ENCODE data around the gene FAM216A.

DNA sequence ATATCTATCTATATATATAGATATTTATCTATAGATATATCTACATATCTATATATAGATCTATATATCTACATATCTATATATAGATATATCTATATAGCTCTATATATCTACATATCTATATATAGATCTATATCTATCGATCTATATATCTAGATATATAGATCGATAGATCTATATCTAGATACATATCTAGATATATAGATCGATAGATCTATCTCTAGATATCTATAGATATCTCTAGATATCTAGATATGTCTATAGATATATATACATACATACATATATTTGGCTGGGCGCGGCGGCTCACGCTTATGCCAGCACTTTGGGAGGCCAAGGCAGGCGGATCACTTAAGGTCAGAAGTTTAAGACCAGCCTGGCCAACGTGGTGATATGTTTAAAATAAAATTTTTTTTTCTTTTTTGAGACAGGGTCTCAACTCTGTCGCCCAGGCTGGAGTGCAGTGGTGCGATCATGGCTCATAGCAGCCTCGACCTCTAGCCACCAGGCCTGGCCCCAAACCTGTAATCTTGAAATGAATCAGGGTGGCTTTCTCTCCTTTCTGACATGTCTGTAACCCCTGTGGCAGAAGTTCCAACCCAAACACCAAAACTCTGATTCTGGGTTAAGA, 36.6 kb upstream of the FAM216A start:
- TF ChIP-seq, protein P1, sequence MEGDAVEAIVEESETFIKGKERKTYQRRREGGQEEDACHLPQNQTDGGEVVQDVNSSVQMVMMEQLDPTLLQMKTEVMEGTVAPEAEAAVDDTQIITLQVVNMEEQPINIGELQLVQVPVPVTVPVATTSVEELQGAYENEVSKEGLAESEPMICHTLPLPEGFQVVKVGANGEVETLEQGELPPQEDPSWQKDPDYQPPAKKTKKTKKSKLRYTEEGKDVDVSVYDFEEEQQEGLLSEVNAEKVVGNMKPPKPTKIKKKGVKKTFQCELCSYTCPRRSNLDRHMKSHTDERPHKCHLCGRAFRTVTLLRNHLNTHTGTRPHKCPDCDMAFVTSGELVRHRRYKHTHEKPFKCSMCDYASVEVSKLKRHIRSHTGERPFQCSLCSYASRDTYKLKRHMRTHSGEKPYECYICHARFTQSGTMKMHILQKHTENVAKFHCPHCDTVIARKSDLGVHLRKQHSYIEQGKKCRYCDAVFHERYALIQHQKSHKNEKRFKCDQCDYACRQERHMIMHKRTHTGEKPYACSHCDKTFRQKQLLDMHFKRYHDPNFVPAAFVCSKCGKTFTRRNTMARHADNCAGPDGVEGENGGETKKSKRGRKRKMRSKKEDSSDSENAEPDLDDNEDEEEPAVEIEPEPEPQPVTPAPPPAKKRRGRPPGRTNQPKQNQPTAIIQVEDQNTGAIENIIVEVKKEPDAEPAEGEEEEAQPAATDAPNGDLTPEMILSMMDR (conservative IDR thresholded peaks at IDR 0.05; ENCODE audit: low read length) = no peak
- no peak for TF ChIP-seq EZH2phosphoT487 (IDR thresholded peaks at IDR 0.05; ENCODE audit: borderline replicate concordance)
